Body of pancreas (tissue), 4 donors: ENCODE measurements around the gene ZNF532. TPM values are rescaled to one million over a fixed set of nuclear protein-coding genes. Genes with fewer than 3 reads are reported as not detected.
A peak's percentile ranks its signal among the peaks of the same experiment; 100 is the strongest.

Experiments
- ATAC-seq: fragments of 150-250 bp; one replicate; pipeline ENCODE4 v1.9.1; 2016
- DNase-seq, 4 donors: peaks; one replicate each; pipeline ENCODE4 v3.0.0-alpha.2; 2019
- H3K27ac ChIP-seq, 4 donors: fragments of 200-600 bp; sonication (generic); 1 replicate in 3 of 4; 2 replicates in 1 of 4; pipeline versions ENCODE4 v1.5.1 to v1.6.1; 2016 to 2019; ENCODE audit warnings: mild to moderate bottlenecking in 1 of 4, mixed read lengths in 1 of 4, moderate library complexity in 1 of 4
- H3K27me3 ChIP-seq, 2 donors: fragments of 200-600 bp; sonication (generic); one replicate each; pipeline ENCODE4 v1.6.0; 2016; ENCODE audit warnings: mild to moderate bottlenecking in 1 of 2
- H3K36me3 ChIP-seq, 2 donors: fragments of 200-600 bp; sonication (generic); replicated peaks in 1 of 2; 2 replicates each; pipeline ENCODE4 v1.5.1; 2016; ENCODE audit warnings: low read depth in 2 of 2; ENCODE audit not compliant: insufficient read depth in 1 of 2
- H3K4me1 ChIP-seq: fragments of 200-600 bp; sonication (generic); one replicate; pipeline ENCODE4 v1.6.0; 2016
- H3K4me3 ChIP-seq, 2 donors: fragments of 200-600 bp; sonication (generic); 1 replicate in 1 of 2; 2 replicates in 1 of 2; pipeline ENCODE4 v1.5.1; 2016 to 2019
- H3K9me3 ChIP-seq, 3 donors: fragments of 200-600 bp; sonication (generic); 1 replicate in 2 of 3; 2 replicates in 1 of 3; pipeline ENCODE4 v1.5.1; 2016
- CTCF ChIP-seq, 7 experiments: fragments of 450-650 bp in 4 of 7; fragments of 200-600 bp in 3 of 7; sonication (generic) in 3 of 7; IDR thresholded peaks; one replicate each; pipeline ENCODE4 v1.5.1; 2016 to 2019; ENCODE audit warnings: antibody characterized with exemption in 7 of 7
- POLR2A ChIP-seq, 3 donors: fragments of 450-650 bp; IDR thresholded peaks; one replicate each; pipeline ENCODE4 v1.6.1; 2016; ENCODE audit warnings: antibody characterized with exemption in 3 of 3, mild to moderate bottlenecking in 2 of 3
- WGBS, 2 donors: methylation state at CpG; one replicate each; pipeline ENCODE4 v1.1.5; 2017; 5-methylcytosine and 5-hydroxymethylcytosine counted together
- intact Hi-C: fragments of 100-400 bp; cut with DNase I; formaldehyde crosslinking; loops from one replicate; pipeline ENCODE4 v1.15.1; 2023
- total RNA-seq, 2 donors: library from RNA; depleted of rRNA; stranded (reverse); fragments of >200 nt; gene quantifications; one replicate each; pipeline ENCODE4 v1.1.0, GENCODE V29; 2016

The ZNF532 gene
- total RNA-seq, 2 donors from 2014 or later, result 12.2 to 52.1 TPM

DNA sequence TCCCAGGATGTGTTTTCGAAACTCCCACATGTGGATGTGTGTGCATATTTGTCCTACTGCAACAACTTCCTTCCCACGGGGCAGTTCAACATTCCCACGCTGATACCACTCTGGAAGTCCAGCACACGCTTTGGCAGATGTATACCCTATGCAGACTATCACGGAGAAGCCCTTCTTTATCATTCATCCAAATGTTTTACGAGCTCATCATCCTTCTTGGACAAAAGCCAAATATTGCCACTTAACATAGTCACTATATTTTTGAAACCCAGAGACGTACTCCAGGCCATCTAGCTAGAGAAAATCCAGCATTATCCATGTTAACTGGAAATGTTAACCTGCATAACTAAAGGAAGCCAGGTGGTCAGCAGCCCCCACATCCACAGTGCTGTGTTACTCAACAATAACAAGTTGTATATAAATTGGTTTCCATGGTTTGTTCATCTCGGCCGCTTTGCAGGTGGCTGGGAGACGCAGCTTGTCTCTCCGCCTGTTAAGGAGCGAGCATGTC, 131.5 kb downstream of the ZNF532 start:
- 63 to 69% methylated on average over 12 of the region's 12 CpGs for WGBS, 2 donors
- Histone ChIP-seq H3K27ac (no peak overlapping the region), H3K4me1 (peaks cover 15% of the 10 kb centered on the region), H3K4me3 (no peak overlapping the region), H3K27me3 (no peaks in the 10 kb centered on the region), H3K9me3 (no peaks in the 10 kb centered on the region), H3K36me3 (no peaks in the 10 kb centered on the region)
- DNase-seq, result no peak
- ATAC-seq, result no peak
- intact Hi-C loops, result no loop called here
- TF ChIP-seq CTCF (IDR thresholded peaks at IDR 0.05) (no peak), POLR2A (IDR thresholded peaks at IDR 0.05) (no peak)

GRCh38 chr18:58996696-58997095, 132.0 kb downstream of the ZNF532 start:
- TF ChIP-seq POLR2A (IDR thresholded peaks at IDR 0.05) (no peak), CTCF (IDR thresholded peaks at IDR 0.05) (no peak)
- Histone ChIP-seq H3K27ac (no peak overlapping the region), H3K9me3 (no peaks in the 10 kb centered on the region), H3K4me1 (peaks cover 15% of the 10 kb centered on the region), H3K27me3 (no peaks in the 10 kb centered on the region), H3K4me3 (no peak overlapping the region), H3K36me3 (no peaks in the 10 kb centered on the region)
- intact Hi-C loops, result no loop called here
- 68 to 76% methylated on average over 7 of the region's 7 CpGs for WGBS, 2 donors
- no peak for ATAC-seq
- DNase-seq, result no peak

DNA sequence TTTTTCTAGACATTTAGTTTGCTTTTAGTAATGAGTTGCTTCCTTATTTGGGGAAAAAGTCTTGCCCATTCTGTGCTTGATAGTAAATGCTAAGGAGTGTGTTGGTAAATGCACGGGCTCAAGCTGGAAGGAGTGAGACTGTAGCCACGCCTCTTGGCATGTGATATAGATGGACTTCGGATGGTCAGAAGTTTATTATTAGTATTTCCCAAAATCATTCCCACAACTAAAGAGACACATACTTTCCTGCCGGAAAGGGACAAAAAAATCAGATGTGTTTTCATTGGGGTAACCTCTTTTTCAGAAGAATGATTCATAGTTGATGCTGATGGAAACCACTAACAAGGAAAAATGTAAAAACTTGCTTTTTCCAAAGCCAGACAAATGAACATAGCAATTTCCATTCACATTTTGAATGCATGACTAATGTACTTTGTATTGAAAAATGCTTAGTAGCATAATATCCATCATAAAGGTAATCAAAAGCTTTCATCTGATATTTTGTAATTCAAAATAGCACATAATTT, 133.2 kb downstream of the ZNF532 start:
- DNase-seq, result peak in 1 of 4 donors; percentile 46
- Histone ChIP-seq H3K4me3 (no peak overlapping the region), H3K27me3 (no peaks in the 10 kb centered on the region), H3K4me1 (peaks cover 10% of the 10 kb centered on the region), H3K9me3 (no peaks in the 10 kb centered on the region), H3K27ac (peak overlapping the region in 2 of 4 donors; percentile 36 to 47), H3K36me3 (no peaks in the 10 kb centered on the region)
- TF ChIP-seq CTCF (IDR thresholded peaks at IDR 0.05) (no peak), POLR2A (IDR thresholded peaks at IDR 0.05) (no peak)
- intact Hi-C loops, result no loop called here
- WGBS, 2 donors, result 46 to 49% methylated on average over 4 of the region's 4 CpGs
- peak; percentile 28 for ATAC-seq

DNA sequence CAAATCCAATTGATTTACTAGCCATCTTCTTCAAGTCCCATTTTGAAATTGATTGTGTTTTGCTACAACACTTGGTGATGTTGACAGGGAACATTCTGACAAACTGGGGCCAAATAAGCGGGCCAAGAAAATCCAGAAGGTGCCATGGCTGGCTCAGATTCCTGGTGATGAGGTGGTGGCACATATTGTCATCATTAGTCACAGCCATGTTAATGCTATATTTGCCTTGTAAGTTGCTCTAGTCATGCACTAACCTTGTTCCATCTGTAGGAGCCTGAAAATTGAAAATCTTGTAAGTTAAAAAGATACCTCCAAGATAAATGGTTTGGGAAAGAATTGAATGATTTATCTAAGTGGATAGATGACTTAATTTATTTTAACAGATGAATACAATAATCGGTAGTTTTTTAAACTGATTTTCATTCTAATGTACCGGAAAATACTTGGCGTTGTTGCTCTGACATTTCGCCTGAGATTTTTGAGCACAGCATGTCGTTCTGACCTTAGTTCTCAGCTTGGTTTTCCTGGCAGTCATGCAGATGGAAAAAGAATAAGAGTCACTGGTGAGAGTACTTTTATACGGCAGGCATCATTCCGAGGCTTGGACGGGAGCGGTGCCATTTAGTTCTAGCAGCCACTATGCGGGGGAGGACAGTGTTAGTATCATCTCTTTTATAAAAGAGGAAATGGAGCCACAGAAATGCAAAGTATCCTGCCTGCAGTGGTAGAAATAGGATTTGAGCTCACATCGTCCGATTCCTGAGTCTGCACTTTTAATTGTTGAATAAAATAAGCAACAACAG, 133.9 kb downstream of the ZNF532 start:
- DNase-seq (peak in 3 of 4 donors; percentile 29 to 64 (median 38)), ATAC-seq (peak; percentile 51)
- H3K36me3 ChIP-seq, result no peaks in the 10 kb centered on the region
- intact Hi-C loops, result no loop called here
- no peak overlapping the region for H3K4me3 ChIP-seq
- H3K4me1 ChIP-seq, result peaks cover 3% of the 10 kb centered on the region
- 67 to 77% methylated on average over 13 of the region's 13 CpGs for WGBS, 2 donors
- H3K27me3 ChIP-seq, result no peaks in the 10 kb centered on the region
- H3K27ac ChIP-seq, result peak overlapping the region in 2 of 4 donors; percentile 36 to 45
- TF ChIP-seq CTCF (IDR thresholded peaks at IDR 0.05), result no peak
- TF ChIP-seq POLR2A (IDR thresholded peaks at IDR 0.05), result no peak
- H3K9me3 ChIP-seq, result no peaks in the 10 kb centered on the region
